Measurements from ENCODE around the gene GLRB.
"Not testable (repeated sequence)": the region's sequence is repeated elsewhere in the genome, so short reads cannot be mapped to it uniquely, and the experiment has no call there.

Gene GLRB

GRCh38 chr4:157128395-157128794, 52.4 kb downstream of the GLRB start:
- no peak for DNase-seq (ENCODE audit: low read depth)

GRCh38 chr4:157141976-157142375, 66.0 kb downstream of the GLRB start:
- DNase-seq (ENCODE audit: low read depth) = no peak

GRCh38 chr4:157143369-157143768, 67.4 kb downstream of the GLRB start:
- no peak for DNase-seq (ENCODE audit: low read depth)

- no peak for DNase-seq (ENCODE audit: low read depth)
Observed at GRCh38 chr4:157151711-157152110, 75.8 kb downstream of the GLRB start.

GRCh38 chr4:157165935-157166610, 90.1 kb downstream of the GLRB start:
- no peak for DNase-seq (ENCODE audit: low read depth)

- no peak for DNase-seq (ENCODE audit: low read depth)
Observed at GRCh38 chr4:157170321-157170720, 94.4 kb downstream of the GLRB start.

- no peak for DNase-seq (ENCODE audit: low read depth)
Observed at GRCh38 chr4:157172011-157172410, 96.1 kb downstream of the GLRB start.

GRCh38 chr4:157180268-157180667, 104.3 kb downstream of the GLRB start:
- not testable (repeated sequence) for DNase-seq (ENCODE audit: low read depth)

- no peak for DNase-seq (ENCODE audit: low read depth)
Observed at GRCh38 chr4:157184300-157184699, 108.3 kb downstream of the GLRB start.

GRCh38 chr4:157185363-157185762, 109.4 kb downstream of the GLRB start:
- DNase-seq (ENCODE audit: low read depth) = no peak

- no peak for DNase-seq (ENCODE audit: low read depth)
Observed at GRCh38 chr4:157195374-157195773, 119.4 kb downstream of the GLRB start.

GRCh38 chr4:157196046-157196445, 120.1 kb downstream of the GLRB start:
- DNase-seq (ENCODE audit: low read depth) = no peak

GRCh38 chr4:157204634-157205244, 128.8 kb downstream of the GLRB start:
- no peak for DNase-seq (ENCODE audit: low read depth)

- no peak for DNase-seq (ENCODE audit: low read depth)
Observed at GRCh38 chr4:157217708-157218107, 141.8 kb downstream of the GLRB start.

GRCh38 chr4:157219711-157220370, 143.9 kb downstream of the GLRB start:
- no peak for DNase-seq (ENCODE audit: low read depth)

GRCh38 chr4:157220371-157220881, 144.5 kb downstream of the GLRB start, which contains the start of gene GRIA2:
Gene GRIA2 (plus strand): TSS chr4:157220728. CDS start chr4:157221043, 315 bp downstream.
- no peak for DNase-seq (ENCODE audit: low read depth)

- no peak for DNase-seq (ENCODE audit: low read depth)
Observed at GRCh38 chr4:157221426-157221894, 145.5 kb downstream of the GLRB start.

Data from CMK (cell line).